Transverse colon (tissue), 4 donors: ENCODE data around the gene RIMS3.

ENCODE experiments used
- CTCF ChIP-seq, 5 experiments: fragments of 200-600 bp in 3 of 5; fragments of 450-650 bp in 2 of 5; sonication (generic) in 3 of 5; IDR thresholded peaks; 1 replicate in 2 of 5; 2 replicates in 3 of 5; pipeline ENCODE4 v1.5.1; 2016 to 2017; ENCODE audit warnings: antibody characterized with exemption in 5 of 5, inconsistent platforms in 3 of 5, mild to moderate bottlenecking in 2 of 5, moderate library complexity in 1 of 5
- EP300 ChIP-seq: sonication (generic); formaldehyde crosslinking; IDR thresholded peaks from one replicate; pipeline ENCODE4 v1.6.1; 2017; ENCODE audit warnings: antibody characterized with exemption, low read depth
- POLR2A ChIP-seq: fragments of 450-650 bp; IDR thresholded peaks from one replicate; pipeline ENCODE4 v1.6.1; 2016; ENCODE audit warnings: antibody characterized with exemption, mild to moderate bottlenecking, moderate library complexity
- POLR2AphosphoS5 ChIP-seq, 3 donors: sonication (generic); formaldehyde crosslinking; IDR thresholded peaks; one replicate each; pipeline ENCODE4 v1.6.1; 2016; ENCODE audit warnings: antibody characterized with exemption in 3 of 3

DNA sequence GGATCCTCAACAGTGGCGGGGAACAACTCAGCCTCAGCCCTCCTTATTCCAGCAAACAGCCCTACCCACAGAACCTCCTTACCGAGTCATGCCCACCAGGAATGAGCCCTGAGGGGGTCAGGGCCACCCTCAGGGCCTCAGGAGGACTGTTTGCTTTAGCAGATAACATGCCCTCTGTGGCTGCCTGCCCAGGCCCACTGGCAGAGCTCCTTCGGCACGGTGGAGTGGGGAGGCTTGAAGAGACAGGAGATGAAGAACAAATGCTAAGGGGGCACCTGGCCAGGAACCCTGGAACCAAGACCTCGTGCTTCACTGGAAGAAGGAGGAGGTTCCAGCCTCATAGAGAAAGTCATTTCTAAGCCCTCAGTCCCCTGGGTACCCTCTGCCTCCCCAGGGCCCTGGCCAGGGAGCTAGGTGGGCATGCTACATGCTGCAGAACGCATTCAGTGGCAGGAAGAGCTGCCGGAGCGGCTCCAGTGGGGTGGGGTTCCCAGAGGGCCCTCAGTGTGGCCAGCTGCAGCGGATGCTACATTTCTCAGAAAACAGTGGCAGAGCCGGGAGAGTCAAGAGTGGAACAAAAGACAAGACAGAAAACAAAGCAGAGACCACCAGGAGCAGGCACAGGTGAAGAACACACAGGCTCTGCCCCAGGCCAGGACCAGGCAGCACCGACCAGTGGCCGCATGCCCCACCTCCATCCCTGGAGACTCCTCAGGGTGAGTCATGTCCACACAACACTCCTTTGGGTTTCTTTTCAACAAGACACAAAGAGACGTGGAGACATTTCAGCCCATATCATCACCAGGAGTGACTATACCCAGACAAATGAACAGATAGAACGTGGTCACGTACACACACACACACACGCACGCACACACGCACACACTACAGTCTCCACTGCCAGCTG is 39.8 kb downstream of the RIMS3 start:
- TF ChIP-seq CTCF (IDR thresholded peaks at IDR 0.05) = no peak
- no peak for TF ChIP-seq POLR2A
- TF ChIP-seq EP300 = no peak
- no peak for TF ChIP-seq POLR2AphosphoS5 (IDR thresholded peaks at IDR 0.05)
